ENCODE measurements around the gene SPOP. TPM values are rescaled to one million over a fixed set of nuclear protein-coding genes. Genes with fewer than 3 reads are reported as not detected.

The SPOP gene
- total and polyA plus RNA-seq, 8 donors, result 14.2 to 42.3 (median 30.8) TPM

GRCh38 chr17:49573510-49574322, 104.2 kb downstream of the SPOP start:
- FAIRE-seq (no peak), DNase-seq (no peak), ATAC-seq (no peak)
- Histone ChIP-seq H3K27ac (no peak overlapping the region), H3K4me3 (no peak overlapping the region), H3K4me1 (peaks cover 0 to 5% (median 0%) of the 10 kb centered on the region in 3 donors), H3K9me3 (no peaks in the 10 kb centered on the region), H3K27me3 (no peaks in the 10 kb centered on the region), H3K36me3 (no peaks in the 10 kb centered on the region)
- 38 to 44% methylated on average over 15 of the region's 15 CpGs for WGBS, 2 donors
- intact Hi-C loops (cut with DNase I), result loop anchor here (5.0 to 10.0 kb wide), 4 partner anchors 119 to 274 kb away; partner anchors contain the start of gene TAC4 (in 1 of the 3)
- no peak for TF ChIP-seq CTCF (IDR thresholded peaks at IDR 0.05)

- ATAC-seq (no peak), DNase-seq (no peak), FAIRE-seq (no peak)
- Histone ChIP-seq H3K27me3 (no peaks in the 10 kb centered on the region), H3K9me3 (no peaks in the 10 kb centered on the region), H3K4me1 (peaks cover 0 to 5% (median 0%) of the 10 kb centered on the region in 3 donors), H3K27ac (no peak overlapping the region), H3K36me3 (no peaks in the 10 kb centered on the region), H3K4me3 (no peak overlapping the region)
- WGBS, 2 donors, result 45 to 60% methylated on average over 6 of the region's 6 CpGs
- no peak for TF ChIP-seq CTCF (IDR thresholded peaks at IDR 0.05)
- intact Hi-C loops (cut with DNase I), result loop anchor here (5.0 to 10.0 kb wide), 4 partner anchors 119 to 274 kb away; partner anchors contain the start of gene TAC4 (in 1 of the 3)
These were observed 105.0 kb downstream of the SPOP start for GRCh38 chr17:49572806-49573420.

GRCh38 chr17:49572226-49572625, 105.7 kb downstream of the SPOP start:
- Histone ChIP-seq H3K4me3 (no peak overlapping the region), H3K27me3 (no peaks in the 10 kb centered on the region), H3K9me3 (no peaks in the 10 kb centered on the region), H3K4me1 (peaks cover 0 to 5% (median 0%) of the 10 kb centered on the region in 3 donors), H3K27ac (no peak overlapping the region), H3K36me3 (no peaks in the 10 kb centered on the region)
- DNase-seq (no peak), FAIRE-seq (no peak), ATAC-seq (no peak)
- 55 to 63% methylated on average over 3 of the region's 3 CpGs for WGBS, 2 donors
- intact Hi-C loops (cut with DNase I), result loop anchor here (5.0 to 10.0 kb wide), 4 partner anchors 120 to 275 kb away; partner anchors contain the start of gene TAC4 (in 1 of the 3)
- TF ChIP-seq CTCF (IDR thresholded peaks at IDR 0.05), result no peak

- ATAC-seq (no peak), FAIRE-seq (no peak), DNase-seq (no peak)
- H3K9me3 ChIP-seq, result no peaks in the 10 kb centered on the region
- TF ChIP-seq CTCF (IDR thresholded peaks at IDR 0.05), result no peak
- no peaks in the 10 kb centered on the region for H3K27me3 ChIP-seq
- intact Hi-C loops (cut with DNase I), result loop anchor here (5.0 to 10.0 kb wide), 4 partner anchors 121 to 276 kb away; partner anchors contain the start of gene TAC4 (in 1 of the 3)
- H3K36me3 ChIP-seq, result no peaks in the 10 kb centered on the region
- 19 to 23% methylated on average over 4 of the region's 4 CpGs for WGBS, 2 donors
- peaks cover 0 to 5% (median 0%) of the 10 kb centered on the region in 3 donors for H3K4me1 ChIP-seq
- H3K27ac ChIP-seq, result no peak overlapping the region
- no peak overlapping the region for H3K4me3 ChIP-seq
These were observed 106.1 kb downstream of the SPOP start for GRCh38 chr17:49571764-49572163.
